GM19397 (cell line): ENCODE measurements around the gene MAPKAP1.

ENCODE experiments used
- ATAC-seq: cut with Tn5 transposase; IDR thresholded peaks from one replicate; pipeline ENCODE4 v1.9.1; 2021; ENCODE audit warnings: mild to moderate bottlenecking, moderate library complexity; ENCODE audit not compliant: unreplicated experiment

Gene MAPKAP1

DNA sequence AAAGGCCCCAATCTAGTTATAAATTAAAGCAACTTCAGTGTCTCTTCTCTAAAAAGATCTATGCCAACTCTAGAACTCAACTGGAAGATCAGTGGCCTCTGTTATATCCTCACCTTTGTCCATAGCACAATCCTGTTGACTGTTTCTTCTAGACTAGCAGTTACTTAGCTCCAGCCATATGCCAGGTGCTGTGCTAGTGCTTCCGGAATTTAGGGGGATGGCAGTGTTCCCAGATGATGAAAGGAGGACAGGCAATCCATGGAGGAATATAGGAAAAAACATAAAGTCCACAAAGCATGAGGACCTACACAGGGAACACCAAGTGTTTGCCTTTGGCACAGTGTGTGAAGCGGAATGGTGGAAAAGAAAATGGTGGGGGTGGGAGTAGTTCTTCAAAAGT lies 214.3 kb downstream of the MAPKAP1 start:
- no peak for ATAC-seq

DNA sequence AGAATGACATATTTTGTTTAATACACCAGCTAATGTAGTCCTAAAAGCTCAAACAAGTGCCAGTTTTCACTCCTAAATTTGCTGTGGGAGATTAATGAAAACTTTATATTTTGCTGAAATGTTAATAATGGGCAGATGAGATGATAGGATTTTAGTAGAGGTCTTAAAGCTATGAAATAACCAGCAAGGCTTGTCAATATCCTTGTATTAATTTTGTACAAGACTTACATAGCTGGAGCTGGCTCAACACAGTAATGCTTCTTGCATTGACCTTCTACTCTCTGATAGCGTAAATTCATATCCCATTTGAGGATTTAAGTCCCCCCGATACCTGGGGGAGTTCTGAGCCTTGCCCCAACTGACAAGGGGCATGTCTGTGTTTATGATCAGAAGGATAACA lies 219.2 kb downstream of the MAPKAP1 start:
- ATAC-seq: no peak

GRCh38 chr9:125486576-125486975 lies 220.4 kb downstream of the MAPKAP1 start:
- ATAC-seq: no peak

DNA sequence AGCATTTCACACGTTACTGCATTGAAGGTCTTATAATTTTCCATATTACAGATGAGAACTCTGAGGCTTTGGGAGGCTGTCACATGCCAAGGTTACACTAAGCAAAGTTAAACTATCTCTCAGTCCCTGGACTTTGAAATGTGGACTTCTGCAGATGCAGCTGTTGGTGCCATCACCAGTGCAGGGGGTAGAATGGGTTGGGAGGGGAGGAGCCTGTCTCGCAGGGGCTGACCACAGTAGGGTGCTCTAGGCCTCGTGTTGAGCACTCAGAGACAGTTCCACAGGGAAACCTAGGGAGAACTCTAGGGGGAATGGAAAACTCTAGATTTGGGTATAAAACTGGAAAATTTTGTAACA lies 220.9 kb downstream of the MAPKAP1 start:
- ATAC-seq: no peak

DNA sequence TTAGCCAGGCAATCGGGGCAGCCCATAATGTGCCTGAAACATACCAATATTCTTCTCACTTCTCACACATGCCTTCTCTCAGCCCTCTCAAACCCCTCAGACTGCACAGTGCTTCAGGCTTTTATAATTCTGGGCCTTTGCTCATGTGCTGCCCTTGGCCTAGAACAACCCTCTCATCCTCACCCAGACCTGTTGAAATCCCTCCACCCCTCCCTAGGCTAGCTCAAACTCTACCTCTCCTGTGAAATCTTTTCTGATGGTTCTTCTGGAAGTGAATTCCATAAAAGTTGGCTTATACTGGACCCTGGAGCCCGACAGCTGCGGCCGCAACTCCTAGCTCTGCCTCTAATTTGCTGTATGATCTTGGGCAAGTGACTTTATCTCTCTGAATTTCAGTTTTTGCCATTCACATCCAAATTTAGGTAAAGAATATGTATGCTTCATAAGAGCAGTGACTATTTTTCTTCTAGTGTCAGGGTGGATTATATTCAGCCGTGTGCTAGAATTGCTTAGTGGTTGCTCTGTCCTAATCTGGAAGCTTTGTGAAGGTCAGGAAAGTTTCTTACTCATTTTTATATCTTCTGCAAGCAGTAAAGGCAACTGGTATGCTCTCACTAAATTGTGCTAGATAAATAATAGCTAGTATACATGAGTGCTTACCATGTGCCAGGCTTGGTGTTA lies 221.4 kb downstream of the MAPKAP1 start:
- ATAC-seq: no peak

GRCh38 chr9:125484350-125485282 lies 222.4 kb downstream of the MAPKAP1 start:
- no peak for ATAC-seq

DNA sequence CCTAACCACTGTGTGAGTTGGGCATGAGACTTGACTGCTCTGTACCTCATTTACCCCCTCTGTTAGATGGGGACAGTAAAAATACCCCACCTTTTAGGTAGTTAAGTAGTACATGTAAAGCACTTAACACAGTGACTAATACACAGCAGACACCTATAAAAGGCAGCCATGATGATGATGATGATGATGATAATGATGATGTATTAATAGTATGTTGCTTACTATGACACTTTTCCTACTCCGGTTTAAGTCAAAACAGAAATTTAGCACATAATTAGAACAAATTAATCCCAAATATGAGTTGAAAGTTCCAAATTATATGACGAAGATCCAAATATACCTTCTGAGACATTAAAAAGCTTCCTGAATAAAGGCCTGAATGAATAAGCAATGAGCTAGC lies 223.3 kb downstream of the MAPKAP1 start:
- no peak for ATAC-seq

GRCh38 chr9:125479846-125480615 lies 227.0 kb downstream of the MAPKAP1 start:
- ATAC-seq: no peak

DNA sequence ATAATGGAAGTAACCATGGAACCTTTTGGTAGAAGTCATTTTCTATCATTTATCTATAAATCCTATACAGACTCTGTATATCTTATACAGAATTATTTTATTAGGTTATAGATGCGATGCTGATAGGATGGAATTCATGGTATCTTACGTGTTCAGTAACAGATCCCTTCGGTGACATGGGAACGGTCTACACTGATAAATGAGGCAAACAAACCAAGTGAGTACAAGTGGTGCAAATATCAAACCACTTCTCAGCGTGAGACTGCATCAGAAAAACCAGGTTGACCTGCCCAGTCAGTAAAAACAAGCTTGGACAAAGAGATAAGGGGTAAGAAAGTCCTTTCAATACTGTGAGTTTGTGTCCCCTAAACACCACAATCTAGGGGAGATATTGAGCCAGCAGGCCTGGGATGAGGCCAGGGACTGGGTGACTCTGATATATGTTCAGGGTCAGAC lies 229.9 kb downstream of the MAPKAP1 start:
- ATAC-seq: no peak

DNA sequence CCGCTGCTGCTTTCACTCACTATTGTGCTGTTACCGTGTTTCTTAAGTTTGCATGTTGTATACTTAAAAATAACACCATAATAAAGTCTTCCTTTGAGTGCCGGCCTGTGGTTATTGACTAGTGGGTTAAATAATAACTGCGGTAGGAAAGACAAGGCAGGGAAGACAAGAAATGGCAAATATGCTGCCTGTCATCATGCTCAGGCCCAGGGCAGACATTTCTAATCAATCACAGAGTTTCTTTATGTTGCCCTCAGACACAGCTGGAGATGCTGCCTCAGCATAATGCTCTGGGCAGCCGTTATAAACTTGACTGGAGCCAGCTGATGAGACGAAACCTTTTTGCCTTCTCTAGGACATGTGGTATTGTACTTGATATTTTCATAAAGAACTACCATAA lies 230.4 kb downstream of the MAPKAP1 start:
- ATAC-seq: no peak

GRCh38 chr9:125475385-125475784 lies 231.6 kb downstream of the MAPKAP1 start:
- no peak for ATAC-seq

GRCh38 chr9:125472926-125473701 lies 233.9 kb downstream of the MAPKAP1 start:
- no peak for ATAC-seq

DNA sequence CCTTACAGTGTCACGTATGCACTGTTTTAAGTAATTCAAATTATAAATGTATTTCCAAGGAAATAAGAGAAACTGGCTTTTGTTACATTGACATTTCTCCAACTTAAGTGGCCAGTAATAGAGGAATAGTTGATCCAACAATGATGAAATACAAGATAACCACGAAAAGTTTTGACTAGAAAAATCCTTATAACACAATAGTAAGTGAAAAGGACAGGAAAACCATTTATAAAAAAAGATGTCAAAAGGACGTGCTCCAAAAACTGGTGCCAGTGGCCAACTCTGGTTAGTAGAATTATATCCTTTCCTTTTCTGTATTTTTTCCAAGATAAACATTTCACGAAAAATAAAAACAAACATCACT lies 234.5 kb downstream of the MAPKAP1 start:
- no peak for ATAC-seq

DNA sequence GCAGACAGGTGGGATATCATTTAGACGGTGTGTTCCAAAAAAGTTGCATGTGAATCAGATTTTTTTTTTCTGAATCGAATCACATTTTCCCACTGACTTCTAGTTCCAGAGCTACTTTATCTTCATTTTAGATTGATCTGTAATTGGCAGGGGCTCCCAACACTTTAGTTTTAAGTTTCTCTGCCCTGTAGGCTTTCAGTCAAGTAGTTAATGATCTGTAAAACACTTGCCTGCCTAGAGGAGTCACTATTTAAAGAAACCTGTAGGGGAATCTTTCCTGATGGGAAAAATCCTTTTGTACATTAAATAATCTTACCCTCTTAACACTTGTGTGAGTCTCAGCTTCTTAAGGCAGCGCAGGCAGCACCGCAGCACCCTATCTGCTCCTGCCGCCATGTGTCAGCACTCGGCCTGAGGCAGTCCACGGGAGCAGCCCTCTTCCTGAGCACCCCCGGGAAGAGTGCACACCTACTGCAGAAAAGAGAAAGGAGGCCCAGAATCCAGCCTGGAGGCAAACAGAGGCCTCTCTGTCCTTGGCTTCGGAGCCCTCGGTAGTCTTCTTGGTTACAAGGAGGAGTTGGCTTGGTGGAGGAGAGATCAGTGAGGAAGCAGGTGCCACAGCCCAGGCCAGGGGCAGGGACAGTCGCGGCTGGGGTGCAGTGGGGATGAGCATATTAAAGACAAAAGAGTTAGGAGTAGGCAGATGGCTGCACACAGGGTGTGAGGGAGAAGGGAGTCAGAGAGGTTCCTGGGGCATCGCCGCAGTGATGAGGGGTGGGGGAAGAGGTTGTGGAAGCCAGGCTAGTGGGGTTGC lies 236.0 kb downstream of the MAPKAP1 start:
- no peak for ATAC-seq

- no peak for ATAC-seq
Observed at GRCh38 chr9:125470189-125470588, 236.8 kb downstream of the MAPKAP1 start.

DNA sequence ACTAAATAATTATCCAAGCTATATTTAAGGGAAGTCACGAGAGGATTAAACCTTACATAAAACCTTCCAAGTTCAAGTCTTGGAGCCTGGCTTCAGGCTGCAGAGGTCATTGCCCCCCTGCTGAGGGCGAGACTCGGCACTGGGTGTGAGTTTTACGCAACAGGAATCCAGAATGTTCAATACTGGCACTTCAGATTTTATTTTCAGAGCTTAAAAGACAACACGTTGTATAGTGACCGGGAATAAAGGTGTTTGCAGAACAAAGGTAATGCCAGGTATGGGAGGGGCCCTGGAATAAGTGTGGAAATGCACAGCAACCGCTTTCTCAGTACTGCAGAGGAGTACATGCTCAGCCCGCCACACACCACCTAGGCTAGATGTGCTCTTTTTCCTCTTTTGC lies 238.4 kb downstream of the MAPKAP1 start:
- ATAC-seq: no peak

GRCh38 chr9:125467116-125467740 lies 239.8 kb downstream of the MAPKAP1 start:
- no peak for ATAC-seq

- ATAC-seq: no peak
Observed at GRCh38 chr9:125466411-125466810, 240.6 kb downstream of the MAPKAP1 start.

GRCh38 chr9:125464591-125465385 lies 242.2 kb downstream of the MAPKAP1 start:
- no peak for ATAC-seq
